GM19397 (cell line): ENCODE results near the gene PNKP.
A peak's percentile ranks its signal among the peaks of the same experiment; 100 is the strongest.

Experiments used
- ATAC-seq: cut with Tn5 transposase; IDR thresholded peaks from one replicate; pipeline ENCODE4 v1.9.1; 2021; ENCODE audit warnings: mild to moderate bottlenecking, moderate library complexity; ENCODE audit not compliant: unreplicated experiment

Gene PNKP

GRCh38 chr19:49890349-49891311 lies 23.3 kb upstream of the PNKP start:
- ATAC-seq = no peak

- ATAC-seq = no peak
Observed at GRCh38 chr19:49889687-49890348, 22.4 kb upstream of the PNKP start.

- no peak for ATAC-seq
Observed at GRCh38 chr19:49889038-49889686, 21.8 kb upstream of the PNKP start.

GRCh38 chr19:49888510-49888824 lies 21.1 kb upstream of the PNKP start:
- ATAC-seq = no peak

GRCh38 chr19:49887665-49888509 lies 20.5 kb upstream of the PNKP start:
- no peak for ATAC-seq

GRCh38 chr19:49887037-49887664 lies 19.8 kb upstream of the PNKP start:
- ATAC-seq = no peak

GRCh38 chr19:49884760-49885159 lies 17.4 kb upstream of the PNKP start:
- no peak for ATAC-seq

GRCh38 chr19:49884109-49884508 lies 16.7 kb upstream of the PNKP start:
- no peak for ATAC-seq

- ATAC-seq = no peak
Observed at GRCh38 chr19:49883094-49883493, 15.7 kb upstream of the PNKP start.

- ATAC-seq = no peak
Observed at GRCh38 chr19:49882643-49883042, 15.3 kb upstream of the PNKP start.

GRCh38 chr19:49881672-49882394 lies 14.5 kb upstream of the PNKP start:
- no peak for ATAC-seq

GRCh38 chr19:49881186-49881585 lies 13.8 kb upstream of the PNKP start:
- ATAC-seq = no peak

GRCh38 chr19:49880162-49880869 lies 12.9 kb upstream of the PNKP start:
- ATAC-seq = no peak

- ATAC-seq = no peak
Observed at GRCh38 chr19:49879243-49879963, 12.0 kb upstream of the PNKP start.

GRCh38 chr19:49878744-49879070 lies 11.3 kb upstream of the PNKP start:
- ATAC-seq = no peak

GRCh38 chr19:49877879-49878743 lies 10.7 kb upstream of the PNKP start:
- peak; percentile 44 for ATAC-seq

- peak; percentile 58 for ATAC-seq
Observed at GRCh38 chr19:49877020-49877878, 9.9 kb upstream of the PNKP start, which contains the start of the genes AKT1S1 and TBC1D17. Gene AKT1S1, minus strand, starts transcription at chr19:49877355. Its CDS starts 4,060 bp downstream, at chr19:49873295. Gene TBC1D17, plus strand, starts transcription at chr19:49877702. Its CDS starts 22 bp downstream, at chr19:49877724.
